ENCODE measurements around the gene RSRP1. TPM values are rescaled to one million over a fixed set of nuclear protein-coding genes. Genes with fewer than 3 reads are reported as not detected.
"Not testable (repeated sequence)": the region's sequence is repeated elsewhere in the genome, so short reads cannot be mapped to it uniquely, and the experiment has no call there.

The RSRP1 gene
- total RNA-seq, 1 experiment from 2014 or later, result 29.8 TPM

GRCh38 chr1:25257196-25257595 is 9.9 kb upstream of the RSRP1 start:
- no peak for DNase-seq (ENCODE audit: low spot score)

GRCh38 chr1:25256578-25256965 is 9.3 kb upstream of the RSRP1 start:
- DNase-seq (ENCODE audit: low spot score), result no peak

DNA sequence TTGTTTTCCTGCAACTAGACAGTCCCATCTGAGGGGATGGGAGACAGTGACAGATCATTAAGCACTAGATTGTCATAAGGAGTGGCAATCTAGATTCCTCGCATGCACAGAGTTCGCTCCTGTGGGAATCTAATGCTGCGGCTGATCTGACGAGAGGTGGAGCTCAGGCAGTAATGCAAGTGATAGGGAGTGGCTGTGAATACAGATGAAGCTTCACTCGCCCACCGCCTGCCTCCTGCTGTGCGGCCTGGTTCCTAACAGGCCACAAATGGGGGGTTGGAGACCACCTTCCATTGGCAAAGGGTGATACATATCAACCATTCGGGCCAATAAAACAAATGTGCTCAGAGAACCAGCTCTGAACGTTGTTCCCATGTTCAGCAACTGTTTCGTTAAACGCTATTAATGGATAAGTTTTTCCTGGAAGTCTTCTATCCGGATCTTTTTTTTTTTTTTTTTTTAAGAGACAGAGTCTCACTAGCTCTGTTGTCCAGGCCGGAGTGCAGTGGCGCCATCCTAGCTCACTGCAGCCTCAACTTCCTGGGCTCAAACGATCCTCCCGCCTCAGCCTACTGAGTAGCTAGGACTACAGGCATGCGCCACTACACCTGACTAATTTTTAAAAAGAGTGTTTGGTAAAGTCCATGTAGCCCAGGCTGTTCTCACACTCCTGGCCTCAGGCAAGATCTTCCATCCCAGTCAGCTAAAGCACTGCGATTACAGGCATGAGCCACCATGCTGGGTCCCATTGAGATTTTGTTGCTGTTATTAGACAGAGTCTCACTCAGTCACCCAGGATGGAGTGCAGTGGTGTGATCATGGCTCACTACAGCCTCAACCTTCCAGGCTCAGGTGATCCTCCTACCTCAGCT is 8.7 kb upstream of the RSRP1 start:
- no peak for DNase-seq (ENCODE audit: low spot score)

DNA sequence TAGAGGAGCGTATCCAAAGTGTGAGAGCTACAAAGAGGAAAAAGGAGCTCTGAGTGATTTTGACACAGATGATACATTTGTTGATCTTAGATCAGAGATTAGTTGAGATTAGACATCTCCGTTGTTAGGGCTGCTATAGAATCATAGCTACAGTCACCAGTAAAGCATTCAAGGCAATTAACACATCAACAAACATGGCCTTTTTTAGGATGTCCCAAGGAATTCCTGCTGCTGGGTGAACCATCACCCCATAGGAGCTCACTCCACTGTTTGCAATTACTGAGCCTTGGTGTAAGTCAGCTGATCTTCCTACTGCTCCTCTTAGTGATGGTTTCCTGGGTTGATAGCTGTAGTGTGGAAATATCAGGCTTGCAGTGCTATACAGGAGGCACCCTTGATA is 6.7 kb upstream of the RSRP1 start:
- peak; percentile 28 for DNase-seq (ENCODE audit: low spot score)

GRCh38 chr1:25247829-25248754 is 838 bp upstream of the RSRP1 start:
- DNase-seq (ENCODE audit: low spot score), result no peak

GRCh38 chr1:25246600-25247023 is 642 bp downstream of the RSRP1 start:
- DNase-seq (ENCODE audit: low spot score), result no peak

DNA sequence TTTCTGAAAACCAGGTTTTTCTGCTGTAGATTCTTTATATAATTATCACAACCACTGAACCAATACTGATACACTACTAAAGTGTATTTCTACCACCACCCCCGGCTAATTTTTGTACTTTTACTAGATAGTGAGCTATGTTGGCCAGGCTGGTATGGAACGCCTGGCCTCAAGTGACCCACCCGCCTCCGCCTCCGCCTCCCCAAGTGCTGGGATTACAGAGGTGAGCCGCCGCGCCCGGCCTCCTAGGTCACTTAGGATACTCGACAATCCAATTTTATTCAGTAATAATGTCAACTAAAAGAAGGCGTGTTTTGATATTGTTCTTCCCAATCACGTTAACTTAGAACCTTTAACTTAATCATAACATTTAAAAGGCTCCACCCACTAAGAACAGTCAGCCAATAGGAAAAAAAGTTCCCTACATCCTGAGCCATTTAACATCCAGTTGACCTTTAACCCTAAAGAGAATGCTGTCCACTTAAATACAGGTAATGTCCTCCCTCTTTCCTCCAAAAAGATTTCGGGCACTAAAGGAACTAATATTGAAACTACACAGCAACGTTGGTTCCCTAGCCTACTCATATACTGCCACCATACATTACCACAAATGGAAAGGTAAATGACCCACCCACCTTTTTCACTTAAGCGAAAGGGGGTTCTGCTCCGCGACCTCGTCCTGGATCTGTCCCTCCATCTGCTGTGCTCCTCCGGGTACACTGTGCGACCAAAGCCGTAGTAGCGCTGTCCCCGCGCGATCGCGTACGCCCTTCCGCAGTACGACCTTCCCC is 1.2 kb downstream of the RSRP1 start:
- no peak for DNase-seq (ENCODE audit: low spot score)

DNA sequence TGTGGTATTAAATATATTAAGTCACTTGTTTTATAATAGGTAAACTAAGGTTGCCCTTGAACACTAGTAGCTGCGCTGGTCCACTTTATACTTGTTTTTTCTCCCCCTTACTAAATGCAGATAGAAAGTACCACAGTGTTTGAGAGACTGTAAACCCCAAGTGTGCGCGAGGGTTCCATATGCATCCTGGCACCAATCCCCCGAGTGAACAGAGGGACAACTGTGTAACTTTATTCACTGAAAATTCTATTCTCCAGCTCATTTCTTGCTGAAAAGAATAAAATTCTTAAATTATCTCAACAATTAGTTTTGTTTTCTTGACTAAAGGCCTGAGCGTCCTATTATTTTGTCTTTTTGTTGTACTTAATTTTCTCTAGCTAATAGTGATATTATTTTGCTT is 1.9 kb downstream of the RSRP1 start:
- no peak for DNase-seq (ENCODE audit: low spot score)

GRCh38 chr1:25243907-25244306 is 3.3 kb downstream of the RSRP1 start:
- DNase-seq (ENCODE audit: low spot score), result no peak

GRCh38 chr1:25239681-25240541 is 7.3 kb downstream of the RSRP1 start:
- peak; percentile 80 for DNase-seq (ENCODE audit: low spot score)

DNA sequence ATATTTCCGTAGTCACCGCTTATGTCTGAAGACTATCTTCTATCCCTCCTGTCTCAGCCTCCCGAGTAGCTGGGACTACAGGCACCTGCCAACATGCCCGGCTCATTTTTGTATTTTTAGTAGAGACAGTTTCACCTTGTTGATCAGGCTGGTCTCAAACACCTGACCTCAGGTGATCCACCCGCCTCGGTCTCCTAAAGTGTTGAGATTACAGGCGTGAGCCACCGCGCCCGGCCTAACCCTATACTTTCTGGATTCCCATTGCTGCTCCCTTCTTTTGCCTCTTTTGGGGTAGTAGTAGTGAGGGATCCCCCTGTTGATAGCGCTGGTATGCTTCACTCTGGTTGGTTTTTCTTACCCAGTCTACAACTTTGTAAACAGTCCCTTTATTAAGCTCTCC is 9.2 kb downstream of the RSRP1 start:
- no peak for DNase-seq (ENCODE audit: low spot score)

- DNase-seq (ENCODE audit: low spot score), result not testable (repeated sequence)
Measured at GRCh38 chr1:25236261-25236660, 11.0 kb downstream of the RSRP1 start.

GRCh38 chr1:25235411-25235810 is 11.8 kb downstream of the RSRP1 start:
- not testable (repeated sequence) for DNase-seq (ENCODE audit: low spot score)

DNA sequence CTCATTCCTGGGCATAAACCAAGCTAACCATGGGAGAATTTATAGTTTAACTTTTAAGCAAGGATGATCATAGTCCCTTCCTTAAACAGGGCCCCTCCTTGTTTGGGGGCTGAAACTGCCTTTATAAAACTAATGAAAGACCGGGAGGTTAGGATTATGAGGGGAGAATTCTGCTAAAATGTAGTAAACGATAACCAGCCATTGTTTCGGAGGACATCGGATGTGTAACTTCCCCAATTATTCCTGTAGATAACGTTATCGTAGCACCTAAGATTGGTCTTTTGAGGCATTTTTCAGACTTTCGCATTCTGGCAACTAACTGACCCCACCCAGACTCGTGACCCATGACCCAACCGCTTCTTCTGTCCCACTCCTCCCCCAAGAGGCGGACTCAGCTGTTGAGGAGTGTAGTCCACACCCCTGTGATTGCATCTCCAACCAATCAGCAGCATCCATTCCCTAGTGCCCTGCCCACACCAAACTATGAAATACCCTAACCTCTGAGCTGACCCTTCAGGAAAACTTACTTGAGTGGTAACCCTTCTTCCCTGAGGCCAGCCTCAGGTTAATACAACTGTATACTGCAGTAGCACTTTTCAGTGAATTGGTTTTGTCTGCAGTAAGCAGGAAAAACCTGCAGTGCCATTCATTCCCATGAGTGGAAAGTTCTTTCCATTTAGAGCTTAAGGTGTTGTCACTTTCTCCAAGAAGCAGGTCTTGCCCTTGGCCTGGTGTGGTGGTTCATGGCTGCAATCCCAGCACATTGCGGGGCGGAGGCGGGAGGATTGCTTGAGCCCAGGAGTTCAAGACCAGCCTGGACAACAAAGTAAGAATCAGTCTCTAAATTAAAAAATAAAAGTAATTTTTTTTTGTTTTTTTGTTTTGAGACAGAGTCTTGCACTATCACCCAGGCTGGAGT is 14.1 kb downstream of the RSRP1 start:
- peak; percentile 82 for DNase-seq (ENCODE audit: low spot score)

DNA sequence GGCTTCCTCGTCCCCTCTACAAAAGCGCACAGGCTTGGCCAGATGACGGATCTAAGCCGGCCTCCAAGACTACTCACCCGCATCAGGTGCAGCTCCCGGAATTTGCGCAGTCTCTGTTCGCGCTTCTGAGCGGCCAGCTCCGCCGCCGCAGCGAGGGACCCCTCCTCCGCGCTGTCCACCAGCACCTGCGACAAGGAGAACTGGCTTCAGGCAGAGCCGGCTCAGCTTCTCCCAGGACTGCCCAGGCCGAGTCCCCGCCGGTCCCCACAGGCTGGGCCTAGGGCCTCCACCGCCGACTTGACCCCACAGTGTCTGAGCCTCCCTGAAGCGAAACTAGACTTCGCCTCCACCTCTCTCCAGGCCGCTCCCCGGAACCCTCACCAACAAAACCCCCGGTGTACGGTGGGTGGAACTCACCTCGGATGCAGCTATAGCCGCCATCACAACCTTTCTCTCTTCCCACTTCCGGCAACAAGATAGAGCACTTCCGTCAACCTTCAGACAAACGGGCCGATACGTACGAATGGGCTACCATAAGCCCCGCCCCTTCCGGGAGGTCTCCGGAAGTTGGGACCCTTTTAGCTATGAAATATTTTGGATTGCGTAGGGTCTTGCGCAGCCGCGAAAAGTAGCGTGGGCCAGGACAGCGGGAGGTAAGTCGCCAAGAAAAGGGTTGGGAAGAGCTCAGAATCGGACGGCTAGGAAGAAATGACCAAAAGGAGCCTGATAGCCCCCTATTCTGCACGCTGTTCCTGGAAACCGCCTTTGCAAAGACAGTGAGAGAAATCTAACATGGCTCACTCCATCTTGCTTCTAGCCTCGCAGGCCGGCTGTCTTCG is 15.0 kb downstream of the RSRP1 start, which contains the start of gene SYF2:
Gene SYF2 (minus strand): TSS at position 476 of the 839 bp plus-strand sequence. CDS start 35 bp downstream, at position 441.
- peak; percentile 78 for DNase-seq (ENCODE audit: low spot score)

GRCh38 chr1:25223471-25223870 is 23.8 kb downstream of the RSRP1 start:
- DNase-seq (ENCODE audit: low spot score), result no peak

- DNase-seq (ENCODE audit: low spot score), result no peak
Measured at GRCh38 chr1:25222606-25223005, 24.6 kb downstream of the RSRP1 start.

- DNase-seq (ENCODE audit: low spot score), result no peak
Measured at GRCh38 chr1:25220666-25221065, 26.6 kb downstream of the RSRP1 start.
